ENCODE measurements around the gene MYH13.

DNA sequence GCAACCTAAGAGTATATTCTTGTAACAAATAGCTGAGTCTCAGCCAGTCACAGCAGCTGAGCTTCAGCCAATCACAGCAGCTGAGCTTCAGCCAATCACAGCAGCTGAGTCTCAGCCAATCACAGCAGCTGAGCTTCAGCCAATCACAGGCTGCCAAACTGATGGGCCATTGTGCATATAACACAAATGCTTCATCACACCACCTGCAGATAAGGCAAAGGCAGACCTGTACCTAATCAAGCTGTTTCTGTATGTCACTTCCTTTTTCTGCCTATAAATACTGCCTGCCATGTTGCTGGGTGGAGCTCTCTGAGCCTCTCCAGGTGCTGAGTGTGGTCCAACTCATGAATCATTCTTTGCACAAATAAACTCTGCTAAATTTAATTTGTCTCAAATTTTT is 19.9 kb downstream of the MYH13 start:
- TF ChIP-seq, protein P1, sequence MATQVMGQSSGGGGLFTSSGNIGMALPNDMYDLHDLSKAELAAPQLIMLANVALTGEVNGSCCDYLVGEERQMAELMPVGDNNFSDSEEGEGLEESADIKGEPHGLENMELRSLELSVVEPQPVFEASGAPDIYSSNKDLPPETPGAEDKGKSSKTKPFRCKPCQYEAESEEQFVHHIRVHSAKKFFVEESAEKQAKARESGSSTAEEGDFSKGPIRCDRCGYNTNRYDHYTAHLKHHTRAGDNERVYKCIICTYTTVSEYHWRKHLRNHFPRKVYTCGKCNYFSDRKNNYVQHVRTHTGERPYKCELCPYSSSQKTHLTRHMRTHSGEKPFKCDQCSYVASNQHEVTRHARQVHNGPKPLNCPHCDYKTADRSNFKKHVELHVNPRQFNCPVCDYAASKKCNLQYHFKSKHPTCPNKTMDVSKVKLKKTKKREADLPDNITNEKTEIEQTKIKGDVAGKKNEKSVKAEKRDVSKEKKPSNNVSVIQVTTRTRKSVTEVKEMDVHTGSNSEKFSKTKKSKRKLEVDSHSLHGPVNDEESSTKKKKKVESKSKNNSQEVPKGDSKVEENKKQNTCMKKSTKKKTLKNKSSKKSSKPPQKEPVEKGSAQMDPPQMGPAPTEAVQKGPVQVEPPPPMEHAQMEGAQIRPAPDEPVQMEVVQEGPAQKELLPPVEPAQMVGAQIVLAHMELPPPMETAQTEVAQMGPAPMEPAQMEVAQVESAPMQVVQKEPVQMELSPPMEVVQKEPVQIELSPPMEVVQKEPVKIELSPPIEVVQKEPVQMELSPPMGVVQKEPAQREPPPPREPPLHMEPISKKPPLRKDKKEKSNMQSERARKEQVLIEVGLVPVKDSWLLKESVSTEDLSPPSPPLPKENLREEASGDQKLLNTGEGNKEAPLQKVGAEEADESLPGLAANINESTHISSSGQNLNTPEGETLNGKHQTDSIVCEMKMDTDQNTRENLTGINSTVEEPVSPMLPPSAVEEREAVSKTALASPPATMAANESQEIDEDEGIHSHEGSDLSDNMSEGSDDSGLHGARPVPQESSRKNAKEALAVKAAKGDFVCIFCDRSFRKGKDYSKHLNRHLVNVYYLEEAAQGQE (IDR thresholded peaks at IDR 0.05; ENCODE audit: insufficient replicate concordance, low read depth): no peak
- TF ChIP-seq POLR2AphosphoS5 (IDR thresholded peaks at IDR 0.05; ENCODE audit: low read depth): no peak
- TF ChIP-seq GABPA (IDR thresholded peaks at IDR 0.05; ENCODE audit: low read depth): no peak
- TF ChIP-seq, protein P2, sequence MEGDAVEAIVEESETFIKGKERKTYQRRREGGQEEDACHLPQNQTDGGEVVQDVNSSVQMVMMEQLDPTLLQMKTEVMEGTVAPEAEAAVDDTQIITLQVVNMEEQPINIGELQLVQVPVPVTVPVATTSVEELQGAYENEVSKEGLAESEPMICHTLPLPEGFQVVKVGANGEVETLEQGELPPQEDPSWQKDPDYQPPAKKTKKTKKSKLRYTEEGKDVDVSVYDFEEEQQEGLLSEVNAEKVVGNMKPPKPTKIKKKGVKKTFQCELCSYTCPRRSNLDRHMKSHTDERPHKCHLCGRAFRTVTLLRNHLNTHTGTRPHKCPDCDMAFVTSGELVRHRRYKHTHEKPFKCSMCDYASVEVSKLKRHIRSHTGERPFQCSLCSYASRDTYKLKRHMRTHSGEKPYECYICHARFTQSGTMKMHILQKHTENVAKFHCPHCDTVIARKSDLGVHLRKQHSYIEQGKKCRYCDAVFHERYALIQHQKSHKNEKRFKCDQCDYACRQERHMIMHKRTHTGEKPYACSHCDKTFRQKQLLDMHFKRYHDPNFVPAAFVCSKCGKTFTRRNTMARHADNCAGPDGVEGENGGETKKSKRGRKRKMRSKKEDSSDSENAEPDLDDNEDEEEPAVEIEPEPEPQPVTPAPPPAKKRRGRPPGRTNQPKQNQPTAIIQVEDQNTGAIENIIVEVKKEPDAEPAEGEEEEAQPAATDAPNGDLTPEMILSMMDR (IDR thresholded peaks at IDR 0.05; ENCODE audit: insufficient read depth, low read length): no peak
- TF ChIP-seq SPI1 (IDR thresholded peaks at IDR 0.05; ENCODE audit: borderline replicate concordance, low read depth): no peak

Measured in HL-60 (cell line).